Sigmoid colon (tissue), 7 donors: ENCODE measurements around the gene NT5DC3. TPM values are rescaled to one million over a fixed set of nuclear protein-coding genes. Genes with fewer than 3 reads are reported as not detected.

Source experiments
- DNase-seq: peaks from one replicate; pipeline ENCODE4 v3.0.0-alpha.2; 2019
- H3K27ac ChIP-seq, 4 donors: fragments of 200-600 bp; sonication (generic); one replicate each; pipeline ENCODE4 v1.5.1; 2016 to 2019; ENCODE audit warnings: mild to moderate bottlenecking in 1 of 4
- H3K27me3 ChIP-seq, 3 donors: fragments of 200-600 bp; sonication (generic); one replicate each; pipeline ENCODE4 v1.5.1; 2019; ENCODE audit warnings: mild to moderate bottlenecking in 1 of 3
- H3K36me3 ChIP-seq, 4 donors: fragments of 200-600 bp; sonication (generic); one replicate each; pipeline ENCODE4 v1.5.1; 2016 to 2019
- H3K4me1 ChIP-seq, 4 donors: fragments of 200-600 bp; sonication (generic); one replicate each; pipeline ENCODE4 v1.5.1; 2017 to 2019
- H3K4me3 ChIP-seq, 4 donors: fragments of 200-600 bp; sonication (generic); one replicate each; pipeline ENCODE4 v1.5.1; 2017 to 2019; ENCODE audit warnings: mild to moderate bottlenecking in 2 of 4, moderate library complexity in 1 of 4
- H3K9me3 ChIP-seq, 4 donors: fragments of 200-600 bp in 3 of 4; sonication (generic) in 3 of 4; one replicate each; pipeline versions ENCODE4 v1.5.1 to v1.6.1; 2013 to 2019
- EP300 ChIP-seq, 4 donors: sonication (generic); formaldehyde crosslinking; IDR thresholded peaks; one replicate each; pipeline ENCODE4 v1.6.1; 2017; ENCODE audit warnings: antibody characterized with exemption in 4 of 4
- POLR2A ChIP-seq, 2 donors: fragments of 450-650 bp; IDR thresholded peaks; one replicate each; pipeline ENCODE4 v1.6.1; 2016; ENCODE audit warnings: antibody characterized with exemption in 2 of 2, mild to moderate bottlenecking in 2 of 2, moderate library complexity in 2 of 2
- POLR2AphosphoS5 ChIP-seq, 4 donors: sonication (generic); formaldehyde crosslinking; IDR thresholded peaks; one replicate each; pipeline ENCODE4 v1.6.1; 2017; ENCODE audit warnings: antibody characterized with exemption in 4 of 4
- WGBS, 2 donors: extraction: QIAGEN DNeasy Blood & Tissue Kit; methylation state at CpG; one replicate each; pipeline ENCODE4 v1.1.7; 2013; 5-methylcytosine and 5-hydroxymethylcytosine counted together
- intact Hi-C: fragments of 100-400 bp; cut with DNase I; formaldehyde crosslinking; loops from one replicate; pipeline ENCODE4 v1.15.1; 2023
- polyA plus RNA-seq, 3 donors: library from polyadenylated mRNA; stranded (reverse); fragments of 200-250 nt; gene quantifications; one replicate each; pipeline ENCODE4 v1.2.3, GENCODE V29; 2013
- total RNA-seq, 4 donors: library from RNA; depleted of rRNA; stranded (reverse); fragments of >200 nt; gene quantifications; one replicate each; pipeline ENCODE4 v1.1.0, GENCODE V29; 2016
- TF ChIP-seq, protein P1 (sequence below), 4 experiments: fragments of 450-650 bp in 3 of 4; fragments of 200-600 bp in 1 of 4; IDR thresholded peaks; one replicate each; pipeline ENCODE4 v1.5.1; 2016 to 2019; ENCODE audit warnings: antibody characterized with exemption in 4 of 4, mild to moderate bottlenecking in 3 of 4, moderate library complexity in 2 of 4
- donor health status: healthy with polysubstance abuse.
- donor health status: Bipolar disorder and iron deficiency.
- donor health status: healthy.

Gene NT5DC3
- total and polyA plus RNA-seq, 7 donors, result 0.23 to 346 (median 179) TPM

- peaks cover 0 to 13% (median 2%) of the 10 kb centered on the region in 4 donors for H3K36me3 ChIP-seq
- TF ChIP-seq, protein P1, sequence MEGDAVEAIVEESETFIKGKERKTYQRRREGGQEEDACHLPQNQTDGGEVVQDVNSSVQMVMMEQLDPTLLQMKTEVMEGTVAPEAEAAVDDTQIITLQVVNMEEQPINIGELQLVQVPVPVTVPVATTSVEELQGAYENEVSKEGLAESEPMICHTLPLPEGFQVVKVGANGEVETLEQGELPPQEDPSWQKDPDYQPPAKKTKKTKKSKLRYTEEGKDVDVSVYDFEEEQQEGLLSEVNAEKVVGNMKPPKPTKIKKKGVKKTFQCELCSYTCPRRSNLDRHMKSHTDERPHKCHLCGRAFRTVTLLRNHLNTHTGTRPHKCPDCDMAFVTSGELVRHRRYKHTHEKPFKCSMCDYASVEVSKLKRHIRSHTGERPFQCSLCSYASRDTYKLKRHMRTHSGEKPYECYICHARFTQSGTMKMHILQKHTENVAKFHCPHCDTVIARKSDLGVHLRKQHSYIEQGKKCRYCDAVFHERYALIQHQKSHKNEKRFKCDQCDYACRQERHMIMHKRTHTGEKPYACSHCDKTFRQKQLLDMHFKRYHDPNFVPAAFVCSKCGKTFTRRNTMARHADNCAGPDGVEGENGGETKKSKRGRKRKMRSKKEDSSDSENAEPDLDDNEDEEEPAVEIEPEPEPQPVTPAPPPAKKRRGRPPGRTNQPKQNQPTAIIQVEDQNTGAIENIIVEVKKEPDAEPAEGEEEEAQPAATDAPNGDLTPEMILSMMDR (IDR thresholded peaks at IDR 0.05), result no peak
- TF ChIP-seq EP300 (IDR thresholded peaks at IDR 0.05) (no peak), POLR2A (IDR thresholded peaks at IDR 0.05) (no peak), POLR2AphosphoS5 (IDR thresholded peaks at IDR 0.05) (peak in 2 of 4 donors; percentile 60 to 64)
- DNase-seq, result no peak
- no peaks in the 10 kb centered on the region for H3K27me3 ChIP-seq
- intact Hi-C loops, result no loop called here
- H3K27ac ChIP-seq, result peak overlapping the region in 3 of 4 donors; percentile 91 to 99 (median 96)
- H3K4me3 ChIP-seq, result no peak overlapping the region
- H3K4me1 ChIP-seq, result peaks cover 0 to 91% (median 80%) of the 10 kb centered on the region in 4 donors
- H3K9me3 ChIP-seq, result no peaks in the 10 kb centered on the region
- WGBS, 2 donors, result 96 to 99% methylated on average over 2 of the region's 2 CpGs
Measured at GRCh38 chr12:103830730-103831320, 10.2 kb downstream of the NT5DC3 start.

DNA sequence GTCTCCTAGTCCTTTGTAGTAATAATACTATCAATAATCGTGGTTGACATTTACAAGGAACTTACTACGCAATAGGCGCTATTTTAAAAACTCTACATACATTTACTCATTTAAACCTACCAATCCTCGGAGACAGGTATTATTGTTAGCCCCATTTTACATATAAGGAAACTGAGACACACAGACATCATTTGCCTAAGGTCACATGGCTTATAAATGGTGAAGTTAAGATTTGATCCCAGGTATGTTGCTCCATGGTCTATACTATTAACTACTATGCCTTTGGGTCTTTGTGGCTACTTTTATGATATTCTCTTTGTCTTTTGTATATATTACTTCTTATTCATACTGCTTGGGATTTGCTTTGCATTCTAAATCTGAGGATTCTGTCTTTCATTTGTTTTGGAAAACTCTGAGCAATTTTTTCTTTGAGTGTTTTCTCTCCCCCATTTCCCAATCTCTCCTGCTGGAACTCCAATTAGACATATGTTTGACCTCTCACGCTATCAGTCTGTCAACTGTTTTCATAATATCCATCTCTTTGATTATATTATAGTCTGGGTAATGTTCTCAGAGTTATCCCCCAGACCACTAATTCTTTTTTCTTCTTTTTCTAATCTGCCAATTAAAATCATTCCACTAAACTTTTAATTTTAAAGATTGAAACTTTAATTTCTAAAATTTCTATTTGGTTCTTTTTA lies 10.9 kb downstream of the NT5DC3 start:
- intact Hi-C loops, result no loop called here
- Histone ChIP-seq H3K27ac (peak overlapping the region in 3 of 4 donors; percentile 91 to 99 (median 96)), H3K36me3 (peaks cover 0 to 7% (median under 1%) of the 10 kb centered on the region in 4 donors), H3K4me3 (no peak overlapping the region), H3K9me3 (no peaks in the 10 kb centered on the region), H3K27me3 (no peaks in the 10 kb centered on the region), H3K4me1 (peaks cover 0 to 91% (median 83%) of the 10 kb centered on the region in 4 donors)
- 92 to 97% methylated on average over 5 of the region's 5 CpGs for WGBS, 2 donors
- TF ChIP-seq EP300 (IDR thresholded peaks at IDR 0.05), result no peak
- peak in 1 of 4 donors; percentile 67 for TF ChIP-seq POLR2AphosphoS5 (IDR thresholded peaks at IDR 0.05)
- no peak for DNase-seq

- no peak overlapping the region for H3K4me3 ChIP-seq
- peaks cover 0 to 91% (median 86%) of the 10 kb centered on the region in 4 donors for H3K4me1 ChIP-seq
- H3K36me3 ChIP-seq, result peaks cover 0 to 2% (median 0%) of the 10 kb centered on the region in 4 donors
- H3K27me3 ChIP-seq, result no peaks in the 10 kb centered on the region
- intact Hi-C loops, result no loop called here
- TF ChIP-seq POLR2AphosphoS5 (IDR thresholded peaks at IDR 0.05) (peak in 1 of 4 donors; percentile 8), POLR2A (IDR thresholded peaks at IDR 0.05) (no peak)
- no peak for DNase-seq
- H3K27ac ChIP-seq, result peak overlapping the region in 3 of 4 donors; percentile 91 to 99 (median 96)
- no peaks in the 10 kb centered on the region for H3K9me3 ChIP-seq
Measured at GRCh38 chr12:103829092-103829491, 11.9 kb downstream of the NT5DC3 start.

DNA sequence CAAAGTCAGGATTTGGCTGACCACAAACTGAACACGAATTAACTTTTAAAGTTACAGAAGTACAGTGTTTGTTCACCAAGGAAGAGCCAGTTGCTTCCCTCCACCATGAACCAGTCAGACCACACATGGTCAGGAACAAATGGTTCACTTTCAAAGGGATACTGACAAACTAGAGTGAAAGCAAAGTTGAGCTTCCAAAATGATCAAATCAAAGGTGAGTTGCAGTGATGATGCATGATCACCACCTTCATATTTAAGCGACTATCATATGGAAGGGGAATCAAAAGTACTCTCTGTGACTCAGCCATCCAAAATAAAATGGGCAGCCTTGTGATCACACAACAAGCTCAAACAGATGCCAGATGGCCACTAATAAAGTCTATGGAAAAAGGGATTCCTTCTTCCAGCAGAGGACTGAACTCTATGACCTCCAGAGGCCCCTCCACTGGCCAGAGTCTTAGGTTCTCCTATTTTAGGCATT lies 13.1 kb downstream of the NT5DC3 start:
- intact Hi-C loops, result no loop called here
- H3K27me3 ChIP-seq, result no peaks in the 10 kb centered on the region
- peaks cover 0 to 91% (median 83%) of the 10 kb centered on the region in 4 donors for H3K4me1 ChIP-seq
- no peaks in the 10 kb centered on the region for H3K36me3 ChIP-seq
- 64 to 73% methylated on average over 2 of the region's 2 CpGs for WGBS, 2 donors
- peak overlapping the region in 3 of 4 donors; percentile 91 to 99 (median 96) for H3K27ac ChIP-seq
- peak overlapping the region in 1 of 4 donors; percentile 8 for H3K4me3 ChIP-seq
- TF ChIP-seq POLR2AphosphoS5 (IDR thresholded peaks at IDR 0.05) (peak in 3 of 4 donors; percentile 12 to 61 (median 51)), EP300 (IDR thresholded peaks at IDR 0.05) (peak in 1 of 4 donors; percentile 36), POLR2A (IDR thresholded peaks at IDR 0.05) (no peak)
- H3K9me3 ChIP-seq, result no peaks in the 10 kb centered on the region
- no peak for DNase-seq

DNA sequence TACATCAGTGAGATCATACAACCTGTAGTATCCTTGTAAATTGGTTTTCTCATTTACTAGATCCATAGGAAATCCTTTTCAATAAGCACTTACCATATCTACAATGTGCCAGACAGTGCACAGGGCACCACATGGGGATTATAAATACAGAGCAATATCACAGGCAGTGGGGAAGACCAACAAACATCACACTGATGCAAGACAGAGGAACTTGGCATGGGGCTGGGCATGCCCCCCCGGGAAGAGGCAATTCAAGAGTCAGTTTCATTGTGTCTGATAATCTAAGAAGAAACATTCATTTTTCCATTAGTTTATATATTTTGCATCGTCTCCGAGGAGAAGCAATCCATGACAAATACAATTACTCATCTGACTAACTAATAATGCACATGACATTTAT lies 16.2 kb downstream of the NT5DC3 start:
- H3K9me3 ChIP-seq, result no peaks in the 10 kb centered on the region
- TF ChIP-seq, protein P1 (IDR thresholded peaks at IDR 0.05), result no peak
- peak in 1 of 4 donors; percentile 51 for TF ChIP-seq POLR2AphosphoS5 (IDR thresholded peaks at IDR 0.05)
- 70 to 79% methylated on average over 3 of the region's 3 CpGs for WGBS, 2 donors
- peak overlapping the region in 2 of 4 donors; percentile 96 to 99 for H3K27ac ChIP-seq
- intact Hi-C loops, result no loop called here
- peaks cover 0 to 100% (median 85%) of the 10 kb centered on the region in 4 donors for H3K4me1 ChIP-seq
- no peaks in the 10 kb centered on the region for H3K27me3 ChIP-seq
- H3K36me3 ChIP-seq, result peaks cover 0 to 19% (median 9%) of the 10 kb centered on the region in 4 donors
- H3K4me3 ChIP-seq, result no peak overlapping the region
- DNase-seq, result peak; percentile 47

GRCh38 chr12:103824290-103824689 lies 16.7 kb downstream of the NT5DC3 start:
- H3K27me3 ChIP-seq, result no peaks in the 10 kb centered on the region
- H3K4me3 ChIP-seq, result no peak overlapping the region
- H3K9me3 ChIP-seq, result no peaks in the 10 kb centered on the region
- peak; percentile 42 for DNase-seq
- WGBS, 2 donors, result 45 to 81% methylated on average over 3 of the region's 3 CpGs
- peak overlapping the region in 3 of 4 donors; percentile 10 to 99 (median 96) for H3K27ac ChIP-seq
- peaks cover 0 to 23% (median 10%) of the 10 kb centered on the region in 4 donors for H3K36me3 ChIP-seq
- H3K4me1 ChIP-seq, result peaks cover 0 to 100% (median 85%) of the 10 kb centered on the region in 4 donors
- intact Hi-C loops, result no loop called here
- TF ChIP-seq EP300 (IDR thresholded peaks at IDR 0.05) (no peak), POLR2AphosphoS5 (IDR thresholded peaks at IDR 0.05) (peak in 2 of 4 donors; percentile 5 to 8)
